Fibroblast of skin of left quadriceps (primary cell): Measurements from ENCODE around the gene ABCA2.
"Not testable (repeated sequence)": the region's sequence is repeated elsewhere in the genome, so short reads cannot be mapped to it uniquely, and the experiment has no call there.

Experiments
- DNase-seq, 2 experiments: peaks; one replicate each; pipeline ENCODE4 v3.0.0-alpha.2; 2013; ENCODE audit warnings: low read depth in 2 of 2

Gene ABCA2

DNA sequence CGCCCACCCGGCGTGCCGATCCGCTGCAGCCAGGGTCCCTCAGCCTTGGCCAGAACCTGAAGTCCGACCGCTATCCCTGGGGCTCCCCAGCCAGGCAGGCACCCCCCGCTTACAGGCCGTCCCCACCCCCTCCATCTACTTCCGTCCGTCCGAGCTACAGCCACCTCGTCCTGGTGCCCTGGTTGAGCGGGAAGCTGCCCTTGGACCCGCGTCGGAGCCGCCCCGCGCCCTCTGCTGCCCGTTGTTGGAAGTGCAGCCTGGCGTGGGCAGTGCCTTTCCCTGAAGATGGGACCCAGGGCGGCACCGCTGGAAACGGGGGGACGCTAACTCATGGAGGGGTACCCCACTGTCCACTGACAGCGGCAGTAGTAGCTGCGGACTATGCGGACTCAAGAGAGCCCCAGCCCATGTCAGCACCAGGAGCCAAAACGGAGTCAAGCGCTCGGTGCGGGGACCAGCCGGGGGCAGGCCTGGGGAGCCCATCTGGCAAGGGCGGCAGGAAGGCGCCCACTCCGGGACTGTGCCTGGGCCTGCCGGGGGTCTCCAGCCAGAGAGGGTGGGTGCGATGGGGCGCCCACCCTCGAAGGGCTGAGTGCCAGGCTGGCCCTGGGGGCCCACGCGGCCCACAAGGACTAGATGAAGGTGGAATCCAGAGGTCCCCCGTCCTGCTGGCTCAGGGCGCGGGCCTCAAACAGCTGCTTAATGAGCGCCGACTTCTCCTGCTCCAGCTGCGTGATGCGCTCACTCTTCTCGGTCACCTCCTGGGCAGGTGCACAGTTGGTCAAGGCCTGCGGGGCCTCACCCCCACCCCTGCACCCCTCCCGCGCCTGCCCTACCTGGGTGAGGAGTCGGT, 36.2 kb upstream of the ABCA2 start:
- DNase-seq: no peak

DNA sequence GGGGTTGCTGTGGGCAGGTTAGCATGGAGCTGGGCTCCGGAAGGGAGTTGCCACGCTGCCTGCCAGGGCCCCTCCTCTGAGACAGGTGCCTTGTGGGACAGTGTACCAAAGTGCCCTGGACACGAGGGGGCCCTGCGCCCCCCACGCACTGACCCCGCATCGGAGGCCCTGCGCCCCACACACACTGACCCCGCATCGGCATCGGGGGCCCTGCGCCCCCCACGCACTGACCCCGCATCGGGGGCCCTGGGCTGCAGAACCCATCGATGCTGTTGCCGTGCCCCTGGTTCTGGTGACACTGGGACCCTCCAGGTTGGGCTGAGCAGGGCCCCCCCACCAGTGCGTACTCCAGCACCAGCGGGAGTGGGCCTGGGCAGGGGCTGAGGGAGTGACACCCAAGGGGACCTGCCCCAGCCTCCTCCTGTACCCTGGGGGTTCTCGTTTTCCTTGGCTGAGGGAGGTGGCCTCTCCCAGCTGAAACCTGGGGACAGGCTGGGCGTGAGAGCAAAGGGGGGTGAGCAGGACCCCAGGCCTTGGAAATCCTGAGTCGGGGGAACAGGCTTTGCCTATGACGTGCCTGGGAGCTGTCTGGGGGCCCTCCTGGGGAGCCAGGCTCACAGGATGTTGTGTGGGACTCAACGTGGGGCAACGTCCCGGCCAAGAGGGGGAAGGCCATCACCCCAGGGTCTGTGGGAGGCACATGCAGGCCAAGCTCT, 35.4 kb upstream of the ABCA2 start:
- no peak for DNase-seq

- DNase-seq: not testable (repeated sequence)
Measured at GRCh38 chr9:137062798-137063197, 34.8 kb upstream of the ABCA2 start.

- DNase-seq: no peak
Measured at GRCh38 chr9:137062384-137062783, 34.3 kb upstream of the ABCA2 start.

- no peak for DNase-seq
Measured at GRCh38 chr9:137058521-137059234, 30.6 kb upstream of the ABCA2 start.

- no peak for DNase-seq
Measured at GRCh38 chr9:137057545-137057944, 29.5 kb upstream of the ABCA2 start.

GRCh38 chr9:137056739-137057415, 28.8 kb upstream of the ABCA2 start:
- no peak for DNase-seq

DNA sequence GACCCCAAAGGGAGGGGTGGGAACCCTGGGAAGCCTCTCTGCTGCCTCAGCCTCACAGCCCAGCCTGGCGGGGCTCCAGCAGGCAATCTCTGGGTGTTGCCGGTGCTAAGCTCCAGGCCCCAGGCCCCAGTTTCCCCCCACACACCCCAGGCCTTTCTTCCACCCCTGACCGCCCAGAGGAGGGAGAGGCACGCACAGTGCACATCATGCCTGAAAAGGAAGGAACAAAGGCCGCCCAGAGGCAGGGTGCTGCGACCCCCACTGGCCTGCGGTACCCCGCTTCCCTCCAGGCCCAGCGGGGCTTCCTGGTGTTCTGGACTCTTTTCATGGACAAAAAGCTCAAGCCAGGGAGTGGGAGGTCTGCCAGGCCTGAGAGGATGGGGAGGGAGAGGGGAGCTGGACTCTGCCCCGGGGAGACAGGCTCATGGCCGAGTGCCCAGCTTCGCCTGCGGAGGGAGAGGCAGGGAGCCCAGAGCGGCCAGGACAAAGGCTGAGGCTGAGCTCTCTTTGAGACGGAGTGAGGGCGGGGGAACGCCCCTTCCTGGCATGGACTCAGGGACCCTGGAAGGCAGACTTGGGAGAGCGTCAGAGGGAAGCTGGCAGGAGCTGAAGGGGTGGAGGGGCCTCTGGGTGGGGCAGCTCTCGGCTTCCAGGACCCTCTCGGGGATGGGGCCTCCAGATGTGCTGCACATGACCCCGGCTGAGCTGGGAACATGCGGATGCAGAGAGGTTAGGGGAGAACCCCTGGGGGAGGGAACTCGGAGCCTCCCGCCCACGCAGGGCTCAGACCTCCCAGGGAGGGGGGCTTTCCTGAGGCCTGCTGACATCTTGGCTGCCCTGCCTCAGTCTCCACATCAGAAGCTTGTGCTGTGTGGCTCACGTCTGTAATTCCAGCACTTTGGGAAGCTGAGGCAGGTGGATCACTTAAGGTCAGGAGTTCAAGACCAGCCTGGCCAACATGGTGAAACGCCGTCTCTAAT, 27.6 kb upstream of the ABCA2 start:
- no peak for DNase-seq

- DNase-seq: no peak
Measured at GRCh38 chr9:137054932-137055384, 26.9 kb upstream of the ABCA2 start.

DNA sequence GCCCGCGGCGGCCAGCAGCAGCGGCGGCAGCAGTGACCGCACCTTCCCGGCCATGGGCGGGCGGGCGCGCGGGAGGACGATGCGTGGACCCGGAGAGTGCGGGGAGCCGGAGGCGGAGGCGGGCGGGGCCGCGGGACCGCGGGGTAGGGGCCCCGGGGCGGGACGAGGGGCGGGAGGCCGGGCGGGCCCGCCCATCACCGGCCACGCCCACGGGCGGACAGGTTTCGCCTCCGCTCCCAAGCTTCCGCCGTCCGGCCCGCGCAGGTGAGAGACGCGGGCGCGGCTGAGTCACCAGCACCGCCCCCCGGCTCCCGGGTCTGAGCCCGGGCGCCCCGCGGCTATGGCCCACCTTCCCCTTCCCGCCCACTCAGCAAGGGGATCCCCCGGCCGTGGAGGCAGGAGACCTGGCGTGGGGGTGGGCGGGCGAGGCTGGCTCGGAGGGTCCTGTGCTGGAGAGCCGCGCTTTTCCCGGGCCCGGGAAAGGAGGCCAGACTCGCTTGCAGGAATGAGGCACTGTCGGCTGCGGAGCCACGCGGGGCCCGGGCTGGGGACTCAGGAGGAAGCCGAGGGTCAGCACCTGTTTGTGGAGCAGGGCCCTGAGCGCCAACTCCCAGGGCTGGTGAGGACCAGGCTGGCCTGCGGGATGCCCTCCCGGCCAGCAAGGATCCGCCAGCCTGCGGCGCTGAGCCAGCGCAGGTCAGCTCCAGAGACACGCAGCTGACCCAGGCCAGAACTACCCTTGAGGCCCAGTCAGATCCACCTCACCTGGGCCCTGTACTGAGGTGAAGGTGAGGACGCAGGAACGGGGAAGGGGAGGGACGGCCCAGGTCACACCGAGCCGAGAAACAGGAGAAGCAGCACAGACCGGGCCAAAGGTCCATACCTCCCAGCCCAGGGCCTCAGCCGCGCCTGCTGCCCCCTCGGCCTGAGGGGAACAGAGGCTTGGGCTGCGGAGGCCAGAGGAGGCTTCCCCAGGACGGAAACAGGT, 26.2 kb upstream of the ABCA2 start, which contains the start of gene ENTPD2:
Gene ENTPD2, minus strand, starts transcription at position 118 of the 988 bp plus-strand sequence. Its CDS starts 64 bp downstream, at position 54.
- no peak for DNase-seq

GRCh38 chr9:137052998-137053943, 25.2 kb upstream of the ABCA2 start:
- no peak for DNase-seq

GRCh38 chr9:137052293-137052692, 24.3 kb upstream of the ABCA2 start:
- no peak for DNase-seq

DNA sequence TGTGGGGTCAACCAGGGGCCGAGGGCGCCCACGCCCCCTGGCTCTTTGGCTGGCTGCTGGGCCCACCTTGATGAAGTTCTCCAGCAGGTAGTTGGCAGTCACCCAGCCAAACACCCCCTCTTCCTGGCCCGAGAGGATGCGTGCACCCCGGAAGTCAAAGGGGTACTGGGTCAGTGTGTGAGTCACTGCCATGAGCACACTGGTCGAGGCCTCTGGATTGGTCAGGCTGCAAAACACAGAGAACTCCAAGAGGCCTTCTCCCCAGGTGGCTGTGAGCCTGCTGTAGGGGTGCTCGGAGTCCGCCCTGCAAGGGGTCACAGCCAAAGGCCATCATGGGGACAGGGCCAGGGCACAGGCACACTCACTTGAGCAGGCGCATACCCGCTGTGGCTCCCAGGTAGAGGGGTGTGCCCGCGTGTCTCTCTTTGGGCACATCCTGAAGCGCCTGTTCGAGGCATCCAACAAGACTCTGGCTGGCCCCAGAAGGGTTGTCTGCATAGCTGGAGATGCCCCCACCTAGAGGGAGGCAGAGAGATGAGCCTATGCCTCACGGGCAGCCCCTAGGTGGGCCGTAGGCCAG, 23.2 kb upstream of the ABCA2 start:
- no peak for DNase-seq

DNA sequence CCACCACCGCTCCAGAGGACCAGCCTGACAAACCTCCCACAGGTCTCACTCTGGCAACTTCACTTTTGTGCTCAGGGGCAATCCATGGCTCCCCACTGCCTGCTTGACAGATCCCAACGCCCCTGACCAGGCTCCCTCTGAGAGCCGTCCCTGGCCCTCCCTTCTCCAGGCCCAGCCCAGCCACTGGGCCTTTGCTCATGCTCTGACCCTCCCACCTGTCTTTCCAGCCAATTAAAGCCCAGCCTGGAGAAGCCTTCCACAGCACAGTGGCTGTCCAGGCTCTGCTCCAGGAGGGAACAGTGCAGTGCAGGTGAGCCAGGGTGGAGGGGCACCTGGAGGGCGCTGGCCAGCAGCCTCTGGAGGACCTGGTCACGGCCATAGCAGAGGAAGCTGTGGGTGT, 22.5 kb upstream of the ABCA2 start:
- no peak for DNase-seq

GRCh38 chr9:137049544-137050449, 21.8 kb upstream of the ABCA2 start:
- DNase-seq: no peak

- no peak for DNase-seq
Measured at GRCh38 chr9:137048655-137049543, 20.9 kb upstream of the ABCA2 start.
